GM23338 (cell line): ENCODE measurements around the gene FAM50A. TPM values are rescaled to one million over a fixed set of nuclear protein-coding genes. Genes with fewer than 3 reads are reported as not detected.

Experiments
- ATAC-seq: fragments of 200-7000 bp; cut with Tn5 transposase; 3 replicates; pipeline ENCODE4 v1.9.1; 2020
- DNase-seq: peaks from one replicate; pipeline ENCODE4 v3.0.0-alpha.2; 2015; ENCODE audit warnings: low spot score
- H2AFZ ChIP-seq: fragments of 200-600 bp; sonication (generic); 2 replicates; pipeline ENCODE4 v1.8.0; 2016; ENCODE audit warnings: antibody characterized with exemption, mild to moderate bottlenecking, moderate library complexity
- H3F3A ChIP-seq: fragments of 200-600 bp; sonication (generic); replicated peaks from 2 replicates; pipeline ENCODE4 v1.8.0; 2017; ENCODE audit warnings: antibody characterized with exemption, mixed run types, low read depth
- H3K27ac ChIP-seq: fragments of 200-600 bp; sonication (generic); 2 replicates; pipeline ENCODE4 v1.6.1; 2016; ENCODE audit warnings: low read depth
- H3K27me3 ChIP-seq: fragments of 200-600 bp; sonication (generic); 2 replicates; pipeline ENCODE4 v1.8.0; 2016; ENCODE audit warnings: mild to moderate bottlenecking, mixed run types, moderate library complexity; ENCODE audit not compliant: insufficient read depth
- H3K36me3 ChIP-seq: fragments of 200-600 bp; sonication (generic); 2 replicates; pipeline ENCODE4 v1.8.0; 2016; ENCODE audit warnings: mild to moderate bottlenecking; ENCODE audit not compliant: insufficient read depth
- H3K4me1 ChIP-seq: fragments of 200-600 bp; sonication (generic); 2 replicates; pipeline ENCODE4 v1.8.0; 2016; ENCODE audit warnings: mild to moderate bottlenecking, moderate library complexity; ENCODE audit not compliant: insufficient read depth
- H3K4me2 ChIP-seq: fragments of 200-600 bp; sonication (generic); 2 replicates; pipeline ENCODE4 v1.7.1; 2017; ENCODE audit warnings: mixed run types
- H3K4me3 ChIP-seq: fragments of 200-600 bp; sonication (generic); 2 replicates; pipeline ENCODE4 v1.6.1; 2016; ENCODE audit warnings: mixed run types
- H3K79me2 ChIP-seq: fragments of 200-600 bp; sonication (generic); replicated peaks from 2 replicates; pipeline ENCODE4 v1.8.0; 2017; ENCODE audit warnings: mild to moderate bottlenecking; ENCODE audit not compliant: insufficient read depth
- H3K9me2 ChIP-seq: fragments of 200-600 bp; sonication (generic); 2 replicates; pipeline ENCODE4 v1.8.0; 2017; ENCODE audit not compliant: insufficient read depth
- H4K20me1 ChIP-seq: fragments of 200-600 bp; sonication (generic); replicated peaks from 2 replicates; pipeline ENCODE4 v1.8.0; 2017; ENCODE audit warnings: mild to moderate bottlenecking; ENCODE audit not compliant: insufficient read depth
- H3K27ac Mint-ChIP-seq: 2 replicates; pipeline ENCODE4 v1.8.0; 2020; ENCODE audit warnings: inconsistent platforms, mild to moderate bottlenecking, moderate library complexity, mixed read lengths
- H3K27me3 Mint-ChIP-seq: 3 replicates; pipeline ENCODE4 v1.8.0; 2022; ENCODE audit warnings: low read depth, mild to moderate bottlenecking, moderate library complexity, mixed read lengths, inconsistent platforms; ENCODE audit not compliant: insufficient read depth, poor library complexity
- H3K36me3 Mint-ChIP-seq: 3 replicates; pipeline ENCODE4 v1.8.0; 2021; ENCODE audit warnings: low read depth, mild to moderate bottlenecking, inconsistent platforms, moderate library complexity, mixed read lengths
- H3K4me1 Mint-ChIP-seq: 3 replicates; pipeline ENCODE4 v1.8.0; 2020; ENCODE audit warnings: mild to moderate bottlenecking, inconsistent platforms, mixed read lengths
- H3K4me3 Mint-ChIP-seq: 3 replicates; pipeline ENCODE4 v1.8.0; 2021; ENCODE audit warnings: moderate library complexity, mild to moderate bottlenecking, inconsistent platforms, mixed read lengths
- H3K9me3 Mint-ChIP-seq: 3 replicates; pipeline ENCODE4 v1.8.0; 2020; ENCODE audit warnings: moderate library complexity, mild to moderate bottlenecking, inconsistent platforms, mixed read lengths
- EZH2 ChIP-seq: fragments of 200-600 bp; sonication (generic); IDR thresholded peaks from one replicate; pipeline ENCODE4 v1.8.0; 2017; ENCODE audit warnings: antibody characterized with exemption, mild to moderate bottlenecking, low read depth; ENCODE audit not compliant: unreplicated experiment
- JUNB ChIP-seq: IDR thresholded peaks from one replicate; pipeline ENCODE4 v1.6.1; 2016; ENCODE audit warnings: antibody characterized with exemption; ENCODE audit not compliant: unreplicated experiment
- NANOG ChIP-seq: IDR thresholded peaks from 2 replicates; pipeline ENCODE4 v1.6.1; 2016; ENCODE audit warnings: antibody characterized with exemption, borderline replicate concordance
- POLR2AphosphoS5 ChIP-seq: IDR thresholded peaks from 2 replicates; pipeline ENCODE4 v1.6.1; 2016; ENCODE audit warnings: antibody characterized with exemption, low read depth
- STAT1 ChIP-seq: IDR thresholded peaks from one replicate; pipeline ENCODE4 v1.6.1; 2016; ENCODE audit warnings: antibody characterized with exemption; ENCODE audit not compliant: unreplicated experiment
- ZNF114 ChIP-seq: fragments of 250-450 bp; sonication (Bioruptor Pico); IDR thresholded peaks from 2 replicates; pipeline ENCODE4 v1.5.0; 2020; ENCODE audit warnings: mild to moderate bottlenecking, moderate library complexity
- ZNF331 ChIP-seq: fragments of 250-450 bp; sonication (Bioruptor Pico); IDR thresholded peaks from 2 replicates; pipeline ENCODE4 v1.5.0; 2020; ENCODE audit warnings: low read depth, mild to moderate bottlenecking, moderate library complexity
- polyA plus RNA-seq: library from polyadenylated mRNA; unstranded; fragments of >200 nt; fragmentation: Nextera tagmentation; extraction: Ambion mirVana; gene quantifications from 2 replicates; pipeline ENCODE4 v1.2.1, GENCODE V29; 2016
- total RNA-seq: library from RNA; depleted of rRNA; stranded (reverse); fragments of >200 nt; shearing (Covaris generic); gene quantifications from 2 replicates; pipeline ENCODE4 v1.2.3, GENCODE V29; 2014
- TF ChIP-seq, protein P1 (sequence below): IDR thresholded peaks from one replicate; pipeline ENCODE4 v1.6.1; 2018; ENCODE audit warnings: antibody characterized with exemption; ENCODE audit not compliant: unreplicated experiment
- TF ChIP-seq, protein P2 (sequence below): fragments of 250-450 bp; sonication (Bioruptor Pico); IDR thresholded peaks from 2 replicates; pipeline ENCODE4 v1.5.0; 2020; ENCODE audit warnings: mild to moderate bottlenecking, moderate library complexity
- TF ChIP-seq, protein P3 (sequence below): IDR thresholded peaks from 2 replicates; pipeline ENCODE4 v1.6.1; 2016; ENCODE audit warnings: antibody characterized with exemption

The FAM50A gene
- total and polyA plus RNA-seq, 2 experiments from 2014 or later, result 23.9 to 77.6 TPM

DNA sequence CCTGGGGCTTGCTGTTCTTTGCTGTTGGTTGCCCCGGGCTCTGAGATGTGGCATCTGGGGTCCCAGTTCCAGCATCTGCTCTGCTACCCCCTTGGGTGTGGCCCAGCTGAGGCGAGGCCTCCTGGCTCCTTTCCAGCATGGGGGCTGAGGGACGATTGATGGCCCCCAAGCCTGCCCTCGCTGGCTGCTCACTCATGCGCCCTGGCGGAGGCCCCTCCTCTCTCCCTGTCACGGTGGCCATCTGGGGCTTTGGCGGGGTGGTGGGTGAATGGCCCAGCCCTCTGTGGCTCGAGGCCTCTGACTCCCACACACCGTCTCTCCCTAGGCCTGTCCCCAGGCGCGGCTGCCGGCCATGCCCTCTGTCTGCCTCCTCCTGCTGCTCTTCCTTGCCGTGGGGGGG lies 15.9 kb downstream of the FAM50A start (continued):
- TF ChIP-seq, protein P1, sequence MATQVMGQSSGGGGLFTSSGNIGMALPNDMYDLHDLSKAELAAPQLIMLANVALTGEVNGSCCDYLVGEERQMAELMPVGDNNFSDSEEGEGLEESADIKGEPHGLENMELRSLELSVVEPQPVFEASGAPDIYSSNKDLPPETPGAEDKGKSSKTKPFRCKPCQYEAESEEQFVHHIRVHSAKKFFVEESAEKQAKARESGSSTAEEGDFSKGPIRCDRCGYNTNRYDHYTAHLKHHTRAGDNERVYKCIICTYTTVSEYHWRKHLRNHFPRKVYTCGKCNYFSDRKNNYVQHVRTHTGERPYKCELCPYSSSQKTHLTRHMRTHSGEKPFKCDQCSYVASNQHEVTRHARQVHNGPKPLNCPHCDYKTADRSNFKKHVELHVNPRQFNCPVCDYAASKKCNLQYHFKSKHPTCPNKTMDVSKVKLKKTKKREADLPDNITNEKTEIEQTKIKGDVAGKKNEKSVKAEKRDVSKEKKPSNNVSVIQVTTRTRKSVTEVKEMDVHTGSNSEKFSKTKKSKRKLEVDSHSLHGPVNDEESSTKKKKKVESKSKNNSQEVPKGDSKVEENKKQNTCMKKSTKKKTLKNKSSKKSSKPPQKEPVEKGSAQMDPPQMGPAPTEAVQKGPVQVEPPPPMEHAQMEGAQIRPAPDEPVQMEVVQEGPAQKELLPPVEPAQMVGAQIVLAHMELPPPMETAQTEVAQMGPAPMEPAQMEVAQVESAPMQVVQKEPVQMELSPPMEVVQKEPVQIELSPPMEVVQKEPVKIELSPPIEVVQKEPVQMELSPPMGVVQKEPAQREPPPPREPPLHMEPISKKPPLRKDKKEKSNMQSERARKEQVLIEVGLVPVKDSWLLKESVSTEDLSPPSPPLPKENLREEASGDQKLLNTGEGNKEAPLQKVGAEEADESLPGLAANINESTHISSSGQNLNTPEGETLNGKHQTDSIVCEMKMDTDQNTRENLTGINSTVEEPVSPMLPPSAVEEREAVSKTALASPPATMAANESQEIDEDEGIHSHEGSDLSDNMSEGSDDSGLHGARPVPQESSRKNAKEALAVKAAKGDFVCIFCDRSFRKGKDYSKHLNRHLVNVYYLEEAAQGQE, result no peak
- no peak for TF ChIP-seq ZNF331 (CRISPR knock-in tag)

DNA sequence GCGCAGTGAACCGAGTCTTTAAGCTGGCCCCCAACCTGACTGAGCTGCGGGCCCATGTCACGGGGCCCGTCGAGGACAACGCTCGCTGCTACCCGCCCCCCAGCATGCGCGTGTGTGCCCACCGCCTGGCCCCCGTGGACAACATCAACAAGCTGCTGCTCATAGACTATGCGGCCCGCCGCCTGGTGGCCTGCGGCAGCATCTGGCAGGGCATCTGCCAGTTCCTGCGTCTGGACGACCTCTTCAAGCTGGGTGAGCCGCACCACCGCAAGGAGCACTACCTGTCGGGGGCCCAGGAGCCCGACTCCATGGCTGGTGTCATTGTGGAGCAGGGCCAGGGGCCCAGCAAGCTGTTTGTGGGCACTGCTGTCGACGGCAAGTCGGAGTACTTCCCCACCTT lies 16.4 kb downstream of the FAM50A start:
- no peaks in the 10 kb centered on the region for H4K20me1 ChIP-seq
- no peak overlapping the region for H3K4me2 ChIP-seq
- no peak overlapping the region for H3K27ac ChIP-seq
- Mint-ChIP-seq H3K4me1 (no peaks in the 10 kb centered on the region; the same call in 2 of the 3 replicates), H3K27ac (no peak overlapping the region), H3K36me3 (peaks cover 13% of the 10 kb centered on the region; the same call in 2 of the 3 replicates), H3K9me3 (no peaks in the 10 kb centered on the region), H3K4me3 (no peak overlapping the region), H3K27me3 (peaks cover 5% of the 10 kb centered on the region)
- no peak overlapping the region for H3K4me3 ChIP-seq
- no peaks in the 10 kb centered on the region for H3K36me3 ChIP-seq
- H3F3A ChIP-seq, result no peaks in the 10 kb centered on the region
- H3K79me2 ChIP-seq, result no peaks in the 10 kb centered on the region
- no peaks in the 10 kb centered on the region for H3K4me1 ChIP-seq
- TF ChIP-seq JUNB (no peak), ZNF114 (CRISPR knock-in tag) (no peak), POLR2AphosphoS5 (no peak), STAT1 (no peak), NANOG (no peak), ZNF331 (CRISPR knock-in tag) (no peak), EZH2 (no peak)
- TF ChIP-seq, protein P2, sequence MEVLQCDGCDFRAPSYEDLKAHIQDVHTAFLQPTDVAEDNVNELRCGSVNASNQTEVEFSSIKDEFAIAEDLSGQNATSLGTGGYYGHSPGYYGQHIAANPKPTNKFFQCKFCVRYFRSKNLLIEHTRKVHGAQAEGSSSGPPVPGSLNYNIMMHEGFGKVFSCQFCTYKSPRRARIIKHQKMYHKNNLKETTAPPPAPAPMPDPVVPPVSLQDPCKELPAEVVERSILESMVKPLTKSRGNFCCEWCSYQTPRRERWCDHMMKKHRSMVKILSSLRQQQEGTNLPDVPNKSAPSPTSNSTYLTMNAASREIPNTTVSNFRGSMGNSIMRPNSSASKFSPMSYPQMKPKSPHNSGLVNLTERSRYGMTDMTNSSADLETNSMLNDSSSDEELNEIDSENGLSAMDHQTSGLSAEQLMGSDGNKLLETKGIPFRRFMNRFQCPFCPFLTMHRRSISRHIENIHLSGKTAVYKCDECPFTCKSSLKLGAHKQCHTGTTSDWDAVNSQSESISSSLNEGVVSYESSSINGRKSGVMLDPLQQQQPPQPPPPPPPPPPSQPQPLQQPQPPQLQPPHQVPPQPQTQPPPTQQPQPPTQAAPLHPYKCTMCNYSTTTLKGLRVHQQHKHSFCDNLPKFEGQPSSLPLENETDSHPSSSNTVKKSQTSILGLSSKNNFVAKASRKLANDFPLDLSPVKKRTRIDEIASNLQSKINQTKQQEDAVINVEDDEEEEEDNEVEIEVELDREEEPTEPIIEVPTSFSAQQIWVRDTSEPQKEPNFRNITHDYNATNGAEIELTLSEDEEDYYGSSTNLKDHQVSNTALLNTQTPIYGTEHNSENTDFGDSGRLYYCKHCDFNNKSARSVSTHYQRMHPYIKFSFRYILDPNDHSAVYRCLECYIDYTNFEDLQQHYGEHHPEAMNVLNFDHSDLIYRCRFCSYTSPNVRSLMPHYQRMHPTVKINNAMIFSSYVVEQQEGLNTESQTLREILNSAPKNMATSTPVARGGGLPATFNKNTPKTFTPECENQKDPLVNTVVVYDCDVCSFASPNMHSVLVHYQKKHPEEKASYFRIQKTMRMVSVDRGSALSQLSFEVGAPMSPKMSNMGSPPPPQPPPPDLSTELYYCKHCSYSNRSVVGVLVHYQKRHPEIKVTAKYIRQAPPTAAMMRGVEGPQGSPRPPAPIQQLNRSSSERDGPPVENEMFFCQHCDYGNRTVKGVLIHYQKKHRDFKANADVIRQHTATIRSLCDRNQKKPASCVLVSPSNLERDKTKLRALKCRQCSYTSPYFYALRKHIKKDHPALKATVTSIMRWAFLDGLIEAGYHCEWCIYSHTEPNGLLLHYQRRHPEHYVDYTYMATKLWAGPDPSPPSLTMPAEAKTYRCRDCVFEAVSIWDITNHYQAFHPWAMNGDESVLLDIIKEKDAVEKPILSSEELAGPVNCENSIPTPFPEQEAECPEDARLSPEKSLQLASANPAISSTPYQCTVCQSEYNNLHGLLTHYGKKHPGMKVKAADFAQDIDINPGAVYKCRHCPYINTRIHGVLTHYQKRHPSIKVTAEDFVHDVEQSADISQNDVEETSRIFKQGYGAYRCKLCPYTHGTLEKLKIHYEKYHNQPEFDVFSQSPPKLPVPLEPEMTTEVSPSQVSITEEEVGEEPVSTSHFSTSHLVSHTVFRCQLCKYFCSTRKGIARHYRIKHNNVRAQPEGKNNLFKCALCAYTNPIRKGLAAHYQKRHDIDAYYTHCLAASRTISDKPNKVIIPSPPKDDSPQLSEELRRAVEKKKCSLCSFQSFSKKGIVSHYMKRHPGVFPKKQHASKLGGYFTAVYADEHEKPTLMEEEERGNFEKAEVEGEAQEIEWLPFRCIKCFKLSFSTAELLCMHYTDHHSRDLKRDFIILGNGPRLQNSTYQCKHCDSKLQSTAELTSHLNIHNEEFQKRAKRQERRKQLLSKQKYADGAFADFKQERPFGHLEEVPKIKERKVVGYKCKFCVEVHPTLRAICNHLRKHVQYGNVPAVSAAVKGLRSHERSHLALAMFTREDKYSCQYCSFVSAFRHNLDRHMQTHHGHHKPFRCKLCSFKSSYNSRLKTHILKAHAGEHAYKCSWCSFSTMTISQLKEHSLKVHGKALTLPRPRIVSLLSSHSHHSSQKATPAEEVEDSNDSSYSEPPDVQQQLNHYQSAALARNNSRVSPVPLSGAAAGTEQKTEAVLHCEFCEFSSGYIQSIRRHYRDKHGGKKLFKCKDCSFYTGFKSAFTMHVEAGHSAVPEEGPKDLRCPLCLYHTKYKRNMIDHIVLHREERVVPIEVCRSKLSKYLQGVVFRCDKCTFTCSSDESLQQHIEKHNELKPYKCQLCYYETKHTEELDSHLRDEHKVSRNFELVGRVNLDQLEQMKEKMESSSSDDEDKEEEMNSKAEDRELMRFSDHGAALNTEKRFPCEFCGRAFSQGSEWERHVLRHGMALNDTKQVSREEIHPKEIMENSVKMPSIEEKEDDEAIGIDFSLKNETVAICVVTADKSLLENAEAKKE (CRISPR knock-in tag), result no peak
- TF ChIP-seq, protein P3, sequence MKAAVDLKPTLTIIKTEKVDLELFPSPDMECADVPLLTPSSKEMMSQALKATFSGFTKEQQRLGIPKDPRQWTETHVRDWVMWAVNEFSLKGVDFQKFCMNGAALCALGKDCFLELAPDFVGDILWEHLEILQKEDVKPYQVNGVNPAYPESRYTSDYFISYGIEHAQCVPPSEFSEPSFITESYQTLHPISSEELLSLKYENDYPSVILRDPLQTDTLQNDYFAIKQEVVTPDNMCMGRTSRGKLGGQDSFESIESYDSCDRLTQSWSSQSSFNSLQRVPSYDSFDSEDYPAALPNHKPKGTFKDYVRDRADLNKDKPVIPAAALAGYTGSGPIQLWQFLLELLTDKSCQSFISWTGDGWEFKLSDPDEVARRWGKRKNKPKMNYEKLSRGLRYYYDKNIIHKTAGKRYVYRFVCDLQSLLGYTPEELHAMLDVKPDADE, result no peak
- no peak for ATAC-seq
- no peak for DNase-seq
- H2AFZ ChIP-seq, result no peak overlapping the region
- H3K9me2 ChIP-seq, result no peaks in the 10 kb centered on the region
- no peaks in the 10 kb centered on the region; the same call in 1 of the 2 replicates for H3K27me3 ChIP-seq
